Esophagus squamous epithelium (tissue), 4 donors: ENCODE results near the gene PTPRM.

Experiments
- CTCF ChIP-seq, 6 experiments: fragments of 450-650 bp in 4 of 6; fragments of 200-600 bp in 2 of 6; sonication (generic) in 2 of 6; IDR thresholded peaks; one replicate each; pipeline ENCODE4 v1.5.1; 2016 to 2019; ENCODE audit warnings: antibody characterized with exemption in 6 of 6, mild to moderate bottlenecking in 4 of 6, moderate library complexity in 4 of 6
- POLR2A ChIP-seq, 4 donors: fragments of 450-650 bp; IDR thresholded peaks; one replicate each; pipeline ENCODE4 v1.6.1; 2017; ENCODE audit warnings: antibody characterized with exemption in 4 of 4, mild to moderate bottlenecking in 4 of 4, moderate library complexity in 3 of 4

DNA sequence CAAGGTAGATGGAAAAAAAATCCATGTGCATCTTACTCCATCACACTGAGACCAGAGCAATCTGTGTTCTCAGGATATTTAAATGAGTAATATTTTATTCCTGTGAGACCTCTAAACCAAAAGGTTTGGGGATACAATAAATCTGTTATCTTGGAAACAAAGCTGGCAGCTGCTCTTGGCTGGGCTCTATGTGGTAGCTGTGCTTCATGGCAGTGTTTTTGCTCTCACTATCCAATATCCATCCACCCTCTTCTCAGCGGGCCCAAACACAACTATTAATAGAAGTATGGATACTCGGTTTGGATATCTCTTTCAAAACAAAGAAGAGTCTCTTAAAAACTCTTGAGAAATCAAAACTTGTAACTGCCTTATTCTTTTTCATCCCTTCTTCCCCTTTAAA lies 797.3 kb downstream of the PTPRM start:
- TF ChIP-seq CTCF (IDR thresholded peaks at IDR 0.05) (no peak), POLR2A (IDR thresholded peaks at IDR 0.05) (no peak)
